Uterus (tissue), 2 donors: Measurements from ENCODE around the gene CDC42SE1.

ENCODE experiments used
- POLR2A ChIP-seq, 2 donors: fragments of 450-650 bp; IDR thresholded peaks; one replicate each; pipeline ENCODE4 v1.6.1; 2016; ENCODE audit warnings: antibody characterized with exemption in 2 of 2, mild to moderate bottlenecking in 1 of 2, moderate library complexity in 1 of 2
- TF ChIP-seq, protein P1 (sequence below), 4 experiments: fragments of 200-600 bp in 2 of 4; fragments of 450-650 bp in 2 of 4; sonication (generic) in 2 of 4; IDR thresholded peaks; one replicate each; pipeline ENCODE4 v1.5.1; 2016 to 2019; ENCODE audit warnings: antibody characterized with exemption in 4 of 4, mild to moderate bottlenecking in 2 of 4, moderate library complexity in 1 of 4

DNA sequence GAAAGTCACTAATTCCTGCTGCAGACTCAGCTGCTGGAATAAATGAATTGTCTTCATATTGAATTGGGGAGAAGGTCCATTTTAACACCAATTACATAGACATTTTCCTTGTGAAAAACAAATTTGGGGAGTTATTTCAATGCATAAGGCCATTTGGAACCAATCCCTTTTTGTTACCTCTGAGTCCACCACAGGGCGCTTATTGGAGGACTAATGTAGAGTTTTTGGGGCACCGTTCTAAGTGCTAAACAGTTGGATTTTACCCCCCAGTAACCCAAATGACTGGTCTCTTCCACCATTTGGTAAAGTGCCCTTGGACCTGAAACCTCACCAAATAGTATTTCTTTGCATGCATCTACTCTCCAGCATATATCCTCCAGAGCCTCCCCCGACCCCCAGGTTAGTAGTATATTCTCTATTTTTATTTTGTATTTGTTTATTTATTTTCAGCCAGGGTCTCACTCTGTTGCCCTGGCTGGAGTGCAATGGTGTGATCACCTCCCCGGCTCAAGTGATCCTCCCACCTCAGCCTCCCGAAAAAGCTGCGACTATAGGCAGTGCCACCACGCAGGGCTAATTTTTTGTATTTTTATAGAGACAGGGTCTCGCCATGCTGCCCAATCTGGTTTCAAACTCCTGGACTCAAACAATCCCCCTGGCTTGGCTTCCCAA lies 49.6 kb downstream of the CDC42SE1 start:
- TF ChIP-seq, protein P1, sequence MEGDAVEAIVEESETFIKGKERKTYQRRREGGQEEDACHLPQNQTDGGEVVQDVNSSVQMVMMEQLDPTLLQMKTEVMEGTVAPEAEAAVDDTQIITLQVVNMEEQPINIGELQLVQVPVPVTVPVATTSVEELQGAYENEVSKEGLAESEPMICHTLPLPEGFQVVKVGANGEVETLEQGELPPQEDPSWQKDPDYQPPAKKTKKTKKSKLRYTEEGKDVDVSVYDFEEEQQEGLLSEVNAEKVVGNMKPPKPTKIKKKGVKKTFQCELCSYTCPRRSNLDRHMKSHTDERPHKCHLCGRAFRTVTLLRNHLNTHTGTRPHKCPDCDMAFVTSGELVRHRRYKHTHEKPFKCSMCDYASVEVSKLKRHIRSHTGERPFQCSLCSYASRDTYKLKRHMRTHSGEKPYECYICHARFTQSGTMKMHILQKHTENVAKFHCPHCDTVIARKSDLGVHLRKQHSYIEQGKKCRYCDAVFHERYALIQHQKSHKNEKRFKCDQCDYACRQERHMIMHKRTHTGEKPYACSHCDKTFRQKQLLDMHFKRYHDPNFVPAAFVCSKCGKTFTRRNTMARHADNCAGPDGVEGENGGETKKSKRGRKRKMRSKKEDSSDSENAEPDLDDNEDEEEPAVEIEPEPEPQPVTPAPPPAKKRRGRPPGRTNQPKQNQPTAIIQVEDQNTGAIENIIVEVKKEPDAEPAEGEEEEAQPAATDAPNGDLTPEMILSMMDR (IDR thresholded peaks at IDR 0.05): no peak
- TF ChIP-seq POLR2A (IDR thresholded peaks at IDR 0.05): no peak
